GM08714 (cell line): ENCODE measurements around the gene MYL7.
"Not testable (repeated sequence)": the region's sequence is repeated elsewhere in the genome, so short reads cannot be mapped to it uniquely, and the experiment has no call there.

ENCODE experiments used
- H3K4me3 ChIP-seq: fragments of 200-500 bp; sonication (Bioruptor generic); 2 replicates; pipeline ENCODE4 v1.5.1; 2014; ENCODE audit warnings: mild to moderate bottlenecking, low read length, inconsistent platforms
- ZNF274 ChIP-seq: IDR thresholded peaks from 2 replicates; pipeline ENCODE4 v1.6.1; 2012; ENCODE audit warnings: mild to moderate bottlenecking, low read depth, low read length

The MYL7 gene

DNA sequence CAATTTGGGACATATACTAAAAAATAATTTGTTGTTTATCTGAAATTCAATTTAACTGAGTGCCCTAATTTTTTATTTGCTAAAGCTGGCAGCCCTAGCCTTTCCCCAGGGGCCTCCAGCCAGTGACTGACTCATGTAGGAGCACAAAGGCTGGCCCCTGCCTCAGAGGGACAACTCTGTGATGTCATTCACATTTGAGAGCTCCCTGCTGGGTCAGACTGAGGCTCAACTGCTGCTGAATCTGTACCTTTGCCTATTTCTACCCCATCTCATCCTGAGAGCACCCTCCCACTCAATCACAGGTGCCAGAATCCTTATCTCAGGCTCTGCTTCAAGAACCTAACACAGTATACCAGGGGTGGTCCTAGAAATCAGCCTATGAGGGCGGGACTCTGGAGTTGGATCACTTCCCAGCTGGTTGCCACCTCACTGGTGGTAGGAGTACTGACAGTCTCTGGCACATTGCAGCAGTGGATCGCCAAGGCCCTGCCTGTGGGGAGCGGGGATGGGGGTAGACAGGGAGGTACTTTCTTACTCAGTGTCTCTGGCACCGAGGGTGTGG lies 36.5 kb upstream of the MYL7 start:
- no peak for TF ChIP-seq ZNF274
- no peak overlapping the region for H3K4me3 ChIP-seq

DNA sequence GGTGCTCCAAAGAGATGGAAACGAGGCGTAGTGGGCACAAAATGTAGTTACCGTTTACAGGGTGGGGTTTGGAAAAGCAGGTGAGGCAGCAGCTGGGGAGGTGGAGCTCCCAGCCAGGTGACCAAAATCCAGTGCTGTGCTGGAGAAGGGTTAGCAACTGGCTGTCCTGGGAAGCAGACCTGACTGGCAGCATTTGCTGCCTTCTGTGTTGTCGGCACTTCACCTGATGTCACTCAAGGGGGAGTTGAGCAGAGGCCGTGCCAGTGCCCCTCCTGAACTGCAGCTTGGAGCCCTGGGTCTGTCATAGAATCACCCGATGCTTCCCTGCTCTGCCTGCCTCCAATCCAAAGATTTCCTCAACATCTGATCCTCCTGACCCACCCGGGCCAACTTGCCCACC lies 35.4 kb upstream of the MYL7 start:
- no peak overlapping the region for H3K4me3 ChIP-seq
- TF ChIP-seq ZNF274 = no peak

DNA sequence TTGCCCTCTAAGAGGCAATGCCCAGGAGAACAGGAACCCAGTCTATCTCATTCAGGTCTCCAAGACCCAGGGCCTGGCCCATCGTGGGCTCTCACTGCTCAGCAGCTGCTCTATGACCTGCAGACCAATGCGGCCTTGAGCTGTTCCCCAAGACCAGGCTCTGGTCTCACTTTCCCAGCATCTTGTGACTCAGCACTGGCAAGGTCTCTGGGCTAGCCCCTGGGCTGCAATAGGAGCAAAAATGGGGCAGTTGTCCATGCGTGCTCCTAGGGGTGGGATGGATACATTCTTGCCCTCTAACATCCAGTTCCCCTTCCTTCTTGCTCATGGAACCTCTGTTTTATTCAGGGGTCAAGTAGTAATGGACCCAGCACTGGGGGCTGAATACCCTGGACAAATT lies 34.6 kb upstream of the MYL7 start:
- no peak for TF ChIP-seq ZNF274
- no peak overlapping the region for H3K4me3 ChIP-seq

DNA sequence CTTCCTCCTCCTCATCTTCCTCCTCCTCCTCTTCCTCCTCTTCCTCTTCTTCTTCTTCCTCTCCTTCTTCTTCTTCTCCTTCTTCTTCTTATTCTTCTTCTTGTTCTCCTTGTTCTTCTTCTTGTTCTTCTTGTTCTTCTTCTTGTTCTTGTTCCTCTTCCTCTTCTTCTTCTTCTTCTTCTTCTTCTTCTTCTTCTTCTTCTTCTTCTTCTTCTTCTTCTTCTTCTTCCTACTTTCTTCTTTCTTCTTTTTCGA lies 33.5 kb upstream of the MYL7 start:
- H3K4me3 ChIP-seq = not testable (repeated sequence)

DNA sequence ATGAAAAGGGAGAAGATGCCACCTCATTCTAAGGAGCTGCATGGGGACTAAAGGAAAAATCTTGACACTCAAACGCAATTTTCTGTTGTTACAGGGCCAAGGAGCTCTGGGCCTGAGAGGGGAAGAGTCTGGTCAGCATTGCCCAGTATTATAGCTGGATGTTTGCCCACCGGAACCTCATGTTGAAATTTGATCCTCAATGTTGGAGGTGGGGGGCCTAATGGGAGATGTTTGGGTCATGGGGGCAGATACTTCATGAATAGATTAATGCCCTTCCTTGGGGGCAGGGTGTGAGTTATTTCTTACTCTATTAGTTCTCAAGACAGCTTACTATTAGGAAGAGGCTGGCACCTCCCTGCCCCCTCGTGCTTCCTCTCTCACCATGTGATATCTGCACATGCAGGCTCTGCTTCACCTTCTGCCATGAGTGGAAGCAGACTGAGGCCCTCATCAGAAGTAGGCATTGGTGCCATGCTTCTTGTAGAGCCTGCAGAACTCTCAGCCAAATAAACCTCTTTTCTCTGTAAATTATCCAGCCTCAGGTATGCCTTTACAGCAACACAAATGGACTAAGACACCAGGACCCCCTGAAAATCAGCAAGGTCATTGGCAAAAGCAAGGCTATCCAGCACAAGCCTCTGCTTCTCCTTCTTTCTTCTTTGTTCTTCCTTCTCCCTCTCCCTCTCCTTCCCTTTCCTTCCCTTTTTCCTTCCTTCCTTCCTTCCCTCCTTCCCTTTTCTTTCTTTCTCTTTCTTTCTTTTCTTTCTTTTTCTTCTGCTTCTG lies 33.0 kb upstream of the MYL7 start:
- no peak for TF ChIP-seq ZNF274
- H3K4me3 ChIP-seq = no peak overlapping the region

DNA sequence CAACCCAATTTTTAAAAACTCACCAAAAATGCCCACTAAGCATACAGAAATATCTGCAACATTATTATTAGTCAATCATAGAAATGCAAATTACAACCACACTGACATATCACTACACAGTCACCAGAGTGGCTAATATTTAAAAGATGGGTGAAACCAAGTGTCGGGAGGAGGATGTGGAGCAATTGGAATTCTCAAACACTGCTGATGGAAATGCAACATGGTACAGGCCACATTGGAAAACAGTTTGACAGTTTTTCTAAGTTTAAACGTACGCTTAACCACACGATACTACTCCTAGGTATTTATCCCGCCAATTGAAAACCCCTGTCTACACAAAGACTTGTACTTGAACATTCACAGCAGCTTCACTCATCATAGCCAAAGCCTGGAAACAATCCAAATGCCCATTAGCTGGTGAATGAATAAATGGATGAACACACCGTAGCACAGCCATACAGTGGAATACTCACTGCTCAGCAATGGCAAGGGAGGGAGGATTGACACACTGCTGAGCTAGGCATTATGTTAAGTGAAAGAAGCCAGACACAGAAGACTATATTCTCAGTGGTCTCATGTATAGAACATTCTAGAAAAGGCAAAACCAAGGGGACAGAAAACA lies 31.8 kb upstream of the MYL7 start:
- TF ChIP-seq ZNF274 = no peak
- no peak overlapping the region for H3K4me3 ChIP-seq

DNA sequence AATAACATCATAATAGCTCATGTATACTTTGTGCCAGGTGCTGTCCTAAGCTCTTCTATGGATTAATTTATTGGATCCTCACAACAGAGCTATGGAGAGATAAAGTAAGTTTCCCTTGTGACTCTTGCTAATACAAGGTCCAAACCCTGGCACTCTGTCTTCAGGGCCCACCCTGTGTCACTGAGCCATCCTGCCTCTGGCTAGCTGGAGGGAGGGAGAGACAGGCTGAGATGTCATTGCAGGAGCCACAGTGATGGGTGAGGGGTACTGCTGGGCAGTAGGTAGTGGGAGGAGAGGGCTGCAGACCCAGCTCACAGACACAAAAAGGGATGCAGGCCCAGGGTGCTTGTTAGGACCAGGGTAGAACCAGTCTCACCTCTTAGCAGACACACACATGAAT lies 31.2 kb upstream of the MYL7 start:
- no peak for TF ChIP-seq ZNF274
- no peak overlapping the region for H3K4me3 ChIP-seq

DNA sequence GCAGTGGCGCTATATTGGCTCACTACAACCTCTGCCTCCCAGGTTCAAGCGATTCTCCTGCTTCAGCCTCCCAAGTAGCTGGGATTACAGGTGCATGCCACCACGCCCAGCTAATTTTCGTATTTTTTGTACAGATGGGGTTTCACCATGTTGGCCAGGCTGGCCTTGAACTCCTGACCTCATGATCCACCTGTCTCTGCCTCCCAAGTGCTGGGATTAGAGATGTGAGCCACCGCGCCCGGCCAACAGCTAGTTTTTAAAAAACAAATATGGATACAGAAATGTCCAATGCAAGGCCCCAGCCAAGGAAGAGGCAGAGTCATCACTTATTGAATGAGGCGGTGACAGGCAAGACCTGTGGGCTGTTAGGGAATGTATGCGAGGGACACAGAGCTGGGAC lies 30.8 kb upstream of the MYL7 start:
- H3K4me3 ChIP-seq = not testable (repeated sequence)

DNA sequence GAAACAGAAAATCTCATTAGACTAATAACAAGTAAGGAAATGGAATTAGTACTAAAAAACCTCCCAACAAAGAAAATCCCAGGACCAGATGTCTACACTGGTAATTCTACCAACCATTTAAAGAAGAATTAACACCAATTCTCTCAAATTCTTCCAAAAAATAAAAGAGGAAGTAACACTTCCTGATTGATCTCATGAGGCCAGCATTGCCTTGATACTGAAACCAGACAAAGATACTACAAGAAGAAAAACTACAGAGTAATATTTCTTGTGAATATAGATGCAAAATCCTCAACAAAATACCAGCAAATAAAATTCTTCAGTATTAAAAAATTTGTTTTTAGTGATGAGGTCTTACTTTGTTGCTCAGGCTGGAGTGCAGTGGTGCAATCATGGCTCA lies 26.8 kb upstream of the MYL7 start:
- H3K4me3 ChIP-seq = no peak overlapping the region
- TF ChIP-seq ZNF274 = no peak

DNA sequence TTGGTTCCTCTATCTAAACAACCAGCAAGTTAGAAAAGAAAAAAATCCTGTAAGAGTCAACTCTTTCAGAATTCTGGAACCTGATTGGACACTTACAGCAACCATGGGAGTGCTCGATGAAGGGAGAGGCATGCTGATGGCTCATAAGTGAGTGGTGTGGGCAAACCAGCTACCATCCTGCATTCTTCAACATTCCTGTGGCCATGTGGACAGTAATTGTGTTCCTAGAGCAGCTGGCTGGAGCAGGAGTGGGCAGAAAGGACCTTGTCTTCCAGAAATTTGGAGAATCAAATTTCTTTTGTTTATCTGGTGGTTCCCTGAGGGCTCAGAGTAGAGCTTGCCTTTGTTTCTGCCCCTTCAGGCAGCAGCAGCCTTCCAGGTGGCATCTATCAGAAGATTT lies 22.5 kb upstream of the MYL7 start:
- no peak for TF ChIP-seq ZNF274

DNA sequence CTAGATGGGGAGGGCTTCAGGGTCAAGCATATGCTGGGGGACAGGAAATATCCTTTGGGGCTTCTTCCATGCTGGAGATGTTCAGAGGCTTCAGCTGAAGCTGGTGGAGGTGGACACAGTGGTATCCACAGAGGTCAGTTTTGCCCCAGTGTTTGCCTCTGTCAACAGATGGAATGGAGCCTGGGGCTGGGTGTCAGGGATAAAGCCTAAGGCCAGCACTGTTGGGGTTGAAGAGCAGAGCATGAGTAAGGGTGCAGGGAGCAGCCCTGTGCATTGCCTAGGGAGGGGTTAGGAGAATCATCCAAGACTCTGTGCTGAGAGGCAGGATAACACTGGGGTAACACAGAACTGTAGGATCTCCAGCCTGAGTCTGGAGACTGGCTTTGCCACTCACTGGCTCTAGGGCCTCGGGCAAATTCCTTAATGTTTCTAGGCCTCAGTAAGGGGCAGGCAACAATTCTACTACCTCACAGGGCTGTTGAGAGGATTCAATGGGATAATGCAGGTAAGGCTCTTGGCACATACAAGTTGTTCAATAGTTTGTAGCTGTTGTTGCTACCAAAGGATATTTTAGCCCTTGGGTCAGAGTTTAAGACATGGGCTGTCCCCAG lies 21.8 kb upstream of the MYL7 start:
- no peak overlapping the region for H3K4me3 ChIP-seq
- TF ChIP-seq ZNF274 = no peak

More for the DNA sequence above, 22.5 kb upstream of the MYL7 start:
- H3K4me3 ChIP-seq = no peak overlapping the region

DNA sequence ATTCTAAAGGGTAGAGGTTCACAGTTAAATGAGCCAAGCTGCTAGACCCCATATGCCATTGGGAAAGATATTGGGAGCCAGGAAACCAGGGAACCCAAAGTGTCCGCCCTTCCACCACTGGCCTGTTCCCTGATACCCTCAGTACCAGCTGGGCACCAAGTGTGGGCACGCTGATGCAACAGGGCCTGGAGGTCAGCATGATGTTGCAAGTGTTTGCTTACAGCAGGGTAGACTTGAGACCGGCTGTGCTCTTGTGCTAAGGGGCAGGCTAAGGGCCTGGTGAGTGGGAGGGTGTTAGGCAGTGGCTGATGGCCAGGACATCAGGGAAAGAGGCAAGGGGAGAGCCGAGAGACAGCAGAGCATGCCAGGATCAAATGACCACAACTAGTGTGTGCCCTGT lies 21.0 kb upstream of the MYL7 start:
- TF ChIP-seq ZNF274 = no peak
- H3K4me3 ChIP-seq = no peak overlapping the region

DNA sequence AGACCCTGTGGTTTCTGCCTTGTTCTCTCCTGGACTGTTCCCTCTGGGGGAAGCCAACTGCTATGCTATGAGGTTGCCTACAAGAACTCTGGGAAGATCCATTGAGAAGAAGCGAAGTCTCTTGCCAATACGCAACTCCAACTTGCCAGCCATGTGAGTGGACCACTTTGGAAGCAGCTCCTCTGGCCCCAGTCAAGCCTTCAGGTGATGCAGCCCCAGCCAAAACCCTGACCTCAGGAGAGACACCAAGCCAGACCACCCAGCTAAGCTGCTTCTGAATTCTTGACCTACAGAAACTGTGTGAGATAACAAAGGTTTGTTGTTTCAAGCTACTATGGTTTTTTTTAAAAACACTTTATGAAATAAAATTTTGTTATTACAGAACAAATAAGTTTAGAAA lies 20.2 kb upstream of the MYL7 start:
- no peak overlapping the region for H3K4me3 ChIP-seq
- no peak for TF ChIP-seq ZNF274

DNA sequence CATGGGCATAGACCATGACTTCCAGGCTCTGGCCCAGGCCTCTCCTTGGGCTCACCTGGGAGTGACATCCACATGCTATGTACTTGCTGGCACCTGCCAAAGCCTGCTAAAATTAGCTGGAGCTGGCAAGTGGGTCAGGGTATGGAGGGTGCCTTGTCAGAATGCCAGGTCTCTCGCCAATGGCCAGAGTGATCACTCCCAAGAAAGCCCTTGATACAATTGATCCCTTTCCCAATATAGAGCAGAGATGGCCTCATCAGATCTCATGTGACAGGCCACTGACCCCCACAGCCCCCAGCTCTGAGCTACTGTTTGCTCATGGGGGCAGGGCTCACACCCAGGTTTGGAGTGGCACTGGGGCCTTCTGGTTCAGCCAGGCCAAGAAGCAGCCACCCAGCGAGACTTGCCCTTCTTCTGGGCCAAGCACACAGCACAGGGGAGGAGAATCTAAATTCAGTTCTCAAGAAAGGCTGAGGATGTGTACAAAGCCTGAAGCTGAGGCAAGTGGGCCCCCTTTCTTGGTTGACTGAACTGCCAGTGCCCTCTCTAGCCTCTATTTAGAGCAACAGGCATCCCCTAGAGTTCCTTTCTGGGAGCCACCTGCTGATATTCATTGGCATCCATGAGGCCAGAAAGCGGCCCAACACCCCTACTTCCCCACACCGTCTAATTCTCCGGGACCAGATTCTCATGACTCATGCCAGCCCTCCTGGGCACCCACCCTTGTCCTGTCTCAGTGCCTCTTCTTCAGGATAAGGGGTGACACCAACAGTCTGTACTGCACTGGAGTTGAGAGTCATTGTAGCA lies 18.9 kb upstream of the MYL7 start:
- TF ChIP-seq ZNF274 = no peak
- no peak overlapping the region for H3K4me3 ChIP-seq
